NCI-H2107 (cell line): ENCODE data around the gene KHSRP.
A peak's percentile ranks its signal among the peaks of the same experiment; 100 is the strongest.
"Not testable (repeated sequence)": the region's sequence is repeated elsewhere in the genome, so short reads cannot be mapped to it uniquely, and the experiment has no call there.

ENCODE experiments used
- DNase-seq: peaks from one replicate; lab custom pipeline; 2025; lab: John Stamatoyannopoulos, UW

The KHSRP gene

DNA sequence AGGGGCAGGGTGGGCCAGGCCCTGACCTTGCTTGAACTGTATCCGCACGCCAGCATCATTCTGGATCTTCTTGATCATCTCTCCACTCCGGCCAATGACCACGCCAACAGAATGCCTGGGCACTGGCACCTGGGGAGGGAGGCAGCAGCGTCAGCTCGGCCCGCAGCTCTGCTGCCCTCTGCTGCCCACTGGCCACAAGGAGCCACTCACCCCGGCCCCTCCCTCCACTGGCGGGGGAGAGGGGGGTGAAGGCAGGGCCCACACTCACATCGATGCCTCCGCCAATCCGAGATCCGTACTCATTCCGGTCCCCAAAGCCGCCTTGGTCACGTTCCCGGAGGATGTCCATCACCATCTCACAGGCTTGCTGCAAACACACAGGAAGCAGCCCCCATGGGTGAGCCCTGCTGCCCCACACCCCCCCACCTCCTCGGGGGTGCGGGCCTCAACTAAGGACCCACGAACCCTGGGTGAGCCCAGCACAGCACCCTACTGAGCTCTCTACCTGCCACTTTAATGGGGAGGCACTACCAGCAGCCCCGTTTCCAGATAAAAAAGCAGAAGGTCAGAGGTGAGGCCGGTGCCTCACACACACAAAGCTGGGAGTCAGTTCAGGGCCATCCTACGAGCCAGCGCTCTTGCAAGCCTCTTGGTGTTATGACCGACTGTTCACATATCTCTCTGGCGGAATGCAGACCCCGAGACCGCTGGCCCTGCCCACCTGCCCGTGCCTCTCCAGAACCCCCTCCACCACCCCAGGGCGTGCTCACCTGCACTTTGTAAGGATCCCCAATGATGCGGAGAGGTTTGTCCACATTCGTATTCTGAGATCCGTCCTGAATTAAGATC, 6.7 kb downstream of the KHSRP start:
- no peak for DNase-seq

DNA sequence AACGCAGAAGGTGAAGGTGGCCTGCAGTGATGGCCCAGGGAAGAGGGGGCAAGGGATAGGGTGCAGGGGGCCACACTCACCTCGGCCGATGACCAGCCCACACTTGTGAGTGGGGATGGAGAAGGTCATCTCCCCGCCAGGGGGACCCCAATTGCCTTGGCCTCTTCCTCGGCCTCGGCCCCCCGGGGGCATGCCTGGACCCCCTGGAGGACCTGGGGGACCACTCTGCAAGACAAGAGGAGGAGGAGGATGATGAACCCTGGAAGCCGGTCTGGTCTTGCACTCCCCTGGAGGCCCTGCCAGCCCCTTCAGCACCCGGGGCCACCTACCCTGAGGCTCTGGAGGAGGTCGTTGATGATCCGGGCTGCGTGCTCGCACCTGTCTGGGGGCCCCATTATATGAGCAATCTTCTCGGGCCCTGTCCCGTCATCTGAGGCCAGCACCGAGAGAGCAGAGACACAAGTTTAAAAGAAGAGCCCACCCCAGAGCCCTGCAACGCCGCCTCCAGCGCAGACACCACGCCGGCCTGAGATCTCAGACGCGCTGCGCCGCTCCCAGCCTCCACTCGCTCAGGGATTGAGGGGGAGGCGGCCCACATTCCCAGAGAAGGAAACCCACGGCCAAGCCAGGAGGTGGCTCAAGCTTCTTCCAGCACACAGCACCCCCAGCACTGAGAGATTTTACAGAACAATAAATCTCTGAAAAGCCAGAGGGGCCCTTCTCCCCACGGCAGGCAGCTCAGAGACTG, 7.8 kb downstream of the KHSRP start:
- no peak for DNase-seq

DNA sequence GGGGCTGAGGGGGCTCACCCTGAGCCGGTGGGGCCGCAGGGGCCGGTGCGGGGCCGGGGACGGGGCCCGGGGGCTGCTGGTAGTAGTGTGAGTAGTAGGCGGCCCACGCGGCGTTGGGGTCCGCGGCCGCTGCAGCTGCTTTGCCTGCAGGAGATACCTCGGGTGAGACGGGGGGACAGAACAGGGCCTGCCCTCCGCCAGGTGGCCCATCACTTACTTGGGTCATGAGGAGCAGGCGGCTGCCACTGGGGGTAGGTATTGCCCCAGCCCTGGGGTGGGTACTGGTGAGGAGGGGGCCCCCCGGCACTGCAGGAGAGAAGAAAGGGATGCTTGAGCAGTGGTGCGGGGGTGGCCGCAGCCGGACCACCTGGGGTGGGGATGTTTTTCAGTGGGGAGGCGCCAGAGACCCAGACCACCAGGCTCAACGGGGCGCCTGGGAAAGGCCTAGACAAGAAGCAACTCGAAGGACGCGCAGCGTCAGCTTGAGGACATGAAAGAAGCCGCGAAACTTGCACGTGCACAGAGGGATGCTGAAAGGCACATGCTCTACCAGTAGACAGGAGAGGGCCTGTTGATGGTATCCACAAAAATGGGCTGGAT, 8.9 kb downstream of the KHSRP start:
- no peak for DNase-seq

DNA sequence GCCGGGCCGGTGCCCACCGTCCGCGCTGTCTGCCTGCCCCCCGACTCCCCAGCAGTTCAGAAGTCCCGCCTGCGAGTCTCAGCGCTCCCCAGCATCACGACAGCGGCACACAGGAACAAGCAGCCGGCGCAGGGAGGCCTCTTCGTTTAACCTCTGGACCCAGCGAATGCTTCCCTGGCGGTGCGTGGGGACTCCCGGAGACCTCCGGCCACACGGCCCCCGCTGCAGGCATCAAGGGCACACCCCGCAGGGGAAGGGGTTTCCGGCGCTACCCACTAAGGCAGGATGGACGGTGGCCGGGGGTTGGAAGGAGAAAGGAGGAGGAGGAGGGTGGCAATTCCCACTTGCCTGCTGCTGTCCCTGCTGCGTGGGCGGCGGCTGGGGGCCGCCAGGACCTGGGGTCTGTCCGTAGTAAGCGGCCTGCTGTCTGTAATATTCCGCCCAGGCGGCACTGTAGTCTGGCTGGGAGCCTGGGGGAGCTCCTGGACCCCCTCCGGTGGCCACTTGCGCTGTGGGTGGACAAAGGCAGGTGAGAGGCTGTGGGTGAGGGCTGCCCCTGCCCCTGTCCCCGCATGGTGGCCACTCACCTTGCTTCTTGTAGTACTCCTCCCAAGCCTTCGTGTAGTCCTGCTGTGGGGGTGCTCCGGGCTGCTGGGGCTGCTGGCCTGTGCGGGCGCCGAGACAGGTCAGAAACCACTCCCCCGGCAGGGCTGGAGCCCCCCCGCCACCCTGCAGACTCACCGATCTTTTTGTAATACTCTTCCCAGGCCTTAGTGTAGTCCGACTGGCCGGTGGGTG, 9.6 kb downstream of the KHSRP start:
- no peak for DNase-seq

DNA sequence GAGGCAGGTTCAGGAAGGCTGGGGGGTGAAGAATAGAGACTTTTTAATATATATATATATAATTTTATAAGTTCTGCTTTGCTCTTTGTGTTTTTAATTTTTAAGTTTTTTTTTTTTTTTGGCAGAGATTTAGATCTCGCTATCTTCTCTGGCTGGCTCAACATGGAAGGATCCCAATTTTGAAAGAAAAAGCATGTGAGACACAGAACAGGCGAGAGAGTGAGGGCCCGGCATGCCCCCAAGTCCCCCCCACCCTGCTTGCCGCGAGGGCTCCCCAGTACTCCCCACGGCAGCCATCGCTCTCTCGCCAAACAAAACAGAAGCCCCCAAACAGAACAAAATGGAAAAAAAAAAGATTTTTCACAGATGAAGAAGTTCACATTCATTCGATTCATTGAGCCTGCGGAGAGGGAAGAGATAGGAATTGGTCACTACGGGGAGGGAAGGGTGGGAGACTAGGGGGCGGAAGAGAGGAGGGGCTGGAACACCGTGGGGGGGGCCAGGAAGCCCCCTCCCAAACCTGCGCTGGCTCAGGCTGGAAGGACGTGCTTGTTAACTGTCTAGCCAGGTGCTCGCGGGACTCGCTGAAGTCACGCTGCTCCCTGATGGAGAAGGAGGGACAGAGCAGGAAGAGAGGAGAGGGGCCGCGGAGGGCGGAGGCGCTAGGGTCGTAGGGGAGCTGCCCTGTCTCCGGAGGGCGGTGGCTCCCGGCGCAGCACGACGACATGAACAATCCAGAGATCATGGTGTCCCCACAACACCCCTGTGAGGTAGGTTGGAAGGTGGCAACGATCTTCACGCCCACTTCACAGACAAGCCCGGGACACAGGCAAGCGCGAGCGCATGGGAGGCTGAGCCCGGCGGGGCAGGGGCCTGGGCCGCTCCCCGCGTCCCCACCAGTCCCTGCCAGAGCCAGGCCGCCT, 10.6 kb downstream of the KHSRP start:
- no peak for DNase-seq

DNA sequence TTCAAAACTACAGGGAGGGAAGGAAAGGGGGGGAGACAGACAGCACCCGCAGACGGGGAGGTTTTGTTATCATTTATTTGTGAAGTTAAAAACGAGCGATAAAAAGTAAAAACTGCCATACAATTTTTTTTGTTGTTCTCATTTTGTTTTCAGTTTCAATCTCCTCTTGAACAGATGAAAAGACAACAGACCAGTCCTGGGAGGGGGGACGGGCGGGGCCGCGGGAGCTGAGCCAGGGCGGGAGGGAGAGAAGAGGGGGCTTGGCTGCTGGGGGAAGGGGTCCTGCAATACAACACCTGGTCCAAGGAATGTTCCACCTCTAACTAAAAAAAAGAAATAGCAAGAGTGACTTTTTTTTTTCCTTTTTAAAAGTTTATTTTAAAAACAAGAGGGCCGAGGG, 11.3 kb downstream of the KHSRP start:
- DNase-seq, result no peak

DNA sequence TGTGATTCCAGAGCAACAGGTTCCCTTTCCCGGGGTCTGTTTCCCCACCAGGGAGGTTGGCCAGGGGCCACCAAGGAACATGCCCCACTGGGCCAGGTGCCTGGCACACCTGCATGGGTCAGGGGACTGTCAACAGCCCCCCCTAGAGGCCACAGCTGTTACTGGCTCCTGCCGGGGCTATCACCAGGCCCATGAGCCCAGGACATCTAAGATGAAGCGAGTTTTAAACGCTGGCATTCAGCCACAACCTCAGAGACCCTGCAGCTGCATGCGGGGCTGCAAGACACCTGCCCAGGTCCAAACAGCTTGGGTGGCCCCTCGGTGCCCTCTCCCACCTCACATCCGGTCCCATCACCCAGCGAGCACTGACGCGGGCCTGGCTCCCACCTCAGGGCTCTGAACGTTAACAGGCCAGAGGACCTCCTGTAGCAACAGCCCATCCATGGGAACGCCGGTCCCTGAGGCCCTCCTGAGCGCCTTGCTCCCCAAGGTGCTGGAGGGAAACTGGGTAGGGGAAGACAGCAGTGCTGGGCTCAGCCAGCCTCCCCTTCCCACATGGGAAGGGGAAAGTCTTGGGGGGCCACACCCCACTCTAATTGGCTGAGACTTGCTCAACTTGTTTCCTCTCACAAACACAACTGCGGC, 12.0 kb downstream of the KHSRP start:
- no peak for DNase-seq

DNA sequence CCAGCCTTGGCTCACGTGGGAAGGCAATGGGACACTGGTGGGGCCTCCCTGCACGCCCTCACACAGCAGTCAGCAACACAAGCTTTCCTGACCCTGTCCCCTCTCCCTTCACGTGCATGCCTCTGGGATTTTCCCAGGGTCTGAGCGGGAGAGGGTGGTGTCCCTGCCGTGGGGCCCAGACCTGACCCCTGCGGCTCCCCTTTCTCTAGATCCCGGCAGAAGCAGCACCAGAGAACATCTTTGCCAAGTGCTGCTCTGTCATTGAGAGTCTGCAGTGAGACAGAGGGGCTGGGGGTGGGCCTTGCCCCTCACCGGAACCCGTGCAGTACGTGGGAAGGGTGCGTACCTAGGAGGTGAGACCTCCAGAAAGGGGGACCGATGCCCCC, 12.6 kb downstream of the KHSRP start:
- no peak for DNase-seq

DNA sequence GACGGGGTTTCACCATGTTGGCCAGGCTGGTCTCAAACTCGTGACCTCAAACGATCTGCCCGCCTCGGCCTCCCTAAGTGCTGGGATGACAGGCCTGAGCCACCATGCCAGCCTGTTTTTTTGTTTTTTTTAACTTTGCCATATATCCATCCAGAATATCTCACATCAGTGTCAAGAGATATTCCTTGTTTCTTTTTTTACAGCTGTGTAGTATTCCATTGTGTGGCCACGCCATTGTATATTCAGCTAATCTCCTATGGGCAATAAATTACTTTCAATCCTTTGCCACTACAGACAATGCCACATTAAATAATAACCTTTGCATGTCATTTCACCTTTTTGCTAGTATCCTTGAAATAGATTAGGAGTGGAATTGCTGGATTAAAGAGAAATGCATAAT, 15.3 kb downstream of the KHSRP start:
- no peak for DNase-seq

DNA sequence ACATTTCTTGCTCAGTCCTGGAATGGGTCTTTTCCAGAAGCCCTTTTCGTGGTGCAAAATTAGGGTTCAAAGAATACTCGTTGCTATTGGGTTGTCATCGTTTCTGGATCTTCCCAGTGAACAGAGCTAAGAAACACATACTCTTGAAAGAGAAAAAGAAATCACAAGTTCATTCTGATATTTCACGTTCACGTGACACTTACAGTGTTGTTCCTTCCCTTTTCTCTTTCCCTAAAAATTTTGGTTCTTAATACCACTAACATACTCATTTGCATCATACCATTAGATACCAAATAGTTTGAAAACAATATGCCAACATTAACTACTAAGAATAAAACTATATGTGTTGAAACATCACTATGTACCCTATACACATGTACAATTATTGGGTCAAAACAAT, 18.2 kb downstream of the KHSRP start:
- no peak for DNase-seq

DNA sequence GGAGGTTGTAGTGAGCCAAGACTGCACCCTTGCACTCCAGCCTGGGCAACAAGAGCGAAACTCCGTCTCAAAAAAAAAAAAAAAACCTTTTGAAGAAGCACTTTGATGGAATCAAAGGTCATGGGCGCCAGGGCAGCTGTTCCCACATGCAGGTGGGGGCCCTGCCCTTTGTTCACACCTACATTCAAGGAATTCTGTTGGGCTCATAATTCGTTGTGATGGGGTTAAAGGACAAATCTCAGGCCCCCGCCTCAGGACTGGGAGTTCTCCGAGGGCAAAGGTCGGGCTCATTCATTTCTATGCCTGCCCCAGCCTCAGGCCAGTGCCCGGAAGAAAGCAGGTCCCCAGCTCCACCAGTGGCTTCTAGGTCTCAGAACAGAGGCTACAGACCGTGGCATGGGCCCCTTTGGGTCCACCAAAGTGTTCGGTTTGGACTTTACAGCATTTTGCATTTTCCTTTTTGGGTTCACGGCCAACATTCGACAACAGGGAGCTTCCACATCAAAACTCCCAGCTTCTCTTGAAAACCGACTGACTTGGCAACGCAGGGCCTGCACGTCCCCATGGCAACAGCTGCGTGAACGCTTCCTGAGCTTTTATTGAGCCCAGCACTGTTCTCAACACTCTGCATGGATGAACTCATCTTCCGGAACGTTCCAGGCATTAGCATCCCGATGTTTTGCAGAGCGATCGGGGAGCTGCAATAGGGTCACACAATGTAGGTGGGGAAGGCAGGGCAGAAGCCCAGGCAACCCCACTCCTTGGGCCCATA, 21.6 kb downstream of the KHSRP start:
- DNase-seq, result no peak

DNA sequence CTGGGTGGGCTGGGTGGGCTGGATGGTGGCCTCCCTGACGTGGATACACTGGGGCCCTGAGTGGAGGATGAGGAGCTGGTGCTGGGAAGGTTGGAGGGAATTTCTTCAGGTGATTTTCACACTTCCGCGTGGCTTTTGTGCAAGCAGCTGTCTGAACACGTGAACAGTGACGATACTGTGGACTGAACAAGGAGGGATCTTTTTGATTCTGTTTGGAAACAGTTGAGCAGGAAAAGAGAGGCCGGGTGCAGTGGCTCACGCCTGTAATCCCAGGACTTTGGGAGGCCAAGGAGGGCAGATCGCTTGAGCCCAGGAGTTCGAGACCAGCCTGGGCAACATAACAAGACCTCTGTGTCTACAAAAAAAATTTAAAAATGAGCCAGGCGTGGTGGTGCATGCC, 22.6 kb downstream of the KHSRP start:
- DNase-seq, result no peak

DNA sequence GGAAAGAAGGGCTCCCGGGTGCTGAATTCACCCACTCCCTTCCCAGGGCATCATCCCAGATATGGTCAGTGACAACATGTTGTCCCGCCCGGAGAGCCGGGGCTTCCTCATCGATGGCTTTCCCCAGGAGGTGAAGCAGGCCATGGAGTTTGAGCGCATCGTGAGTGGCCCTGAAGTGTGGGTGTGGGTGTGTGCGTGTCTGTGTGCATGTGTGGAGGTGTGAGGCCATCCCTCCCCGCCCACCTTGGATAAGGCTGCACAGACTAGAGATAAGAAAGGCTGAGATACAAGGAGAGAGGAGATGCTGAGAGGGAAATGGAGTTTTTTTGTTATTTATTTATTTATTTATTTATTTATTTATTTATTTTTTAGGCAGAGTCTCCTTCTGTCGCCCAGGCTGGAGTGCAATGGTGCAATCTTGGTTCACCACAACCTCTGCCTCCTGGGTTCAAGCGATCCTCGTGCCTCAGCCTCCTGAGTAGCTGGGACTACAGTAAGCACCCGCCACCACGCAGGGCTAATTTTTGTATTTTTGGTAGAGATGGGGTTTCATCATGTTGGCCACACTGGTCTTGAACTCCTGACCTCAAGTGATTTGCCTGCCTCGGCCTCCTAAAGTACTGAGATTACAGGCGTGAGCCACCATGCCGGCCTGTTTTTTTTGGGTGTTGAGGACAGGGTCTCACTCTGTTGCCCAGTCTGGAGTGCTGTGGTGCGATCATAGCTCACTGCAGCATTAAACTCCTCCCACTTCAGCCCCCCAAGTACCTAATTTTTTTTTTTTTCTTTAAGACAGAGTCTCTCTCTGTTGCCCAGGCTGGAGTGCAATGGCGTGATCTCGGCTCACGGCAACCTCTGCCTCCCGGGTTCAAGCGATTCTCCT, 24.3 kb downstream of the KHSRP start:
- not testable (repeated sequence) for DNase-seq

DNA sequence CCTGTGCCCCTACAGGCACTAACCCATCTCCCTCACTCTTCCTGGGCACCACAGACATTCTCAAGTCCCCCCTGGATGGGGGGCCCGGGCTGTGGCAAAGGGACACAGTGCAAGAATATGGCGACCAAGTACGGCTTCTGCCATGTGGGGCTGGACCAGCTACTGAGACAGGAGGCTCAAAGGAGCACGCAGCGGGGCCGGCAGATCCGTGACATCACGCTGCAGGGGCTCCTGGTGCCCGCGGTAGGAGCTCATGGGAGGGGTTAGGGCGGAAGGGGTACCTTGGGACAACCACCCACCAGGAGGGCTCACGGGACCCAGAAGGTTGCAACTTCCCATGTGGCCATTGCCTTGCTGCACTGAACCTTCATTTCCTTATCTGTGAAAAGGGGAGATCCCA, 28.3 kb downstream of the KHSRP start:
- DNase-seq, result no peak

DNA sequence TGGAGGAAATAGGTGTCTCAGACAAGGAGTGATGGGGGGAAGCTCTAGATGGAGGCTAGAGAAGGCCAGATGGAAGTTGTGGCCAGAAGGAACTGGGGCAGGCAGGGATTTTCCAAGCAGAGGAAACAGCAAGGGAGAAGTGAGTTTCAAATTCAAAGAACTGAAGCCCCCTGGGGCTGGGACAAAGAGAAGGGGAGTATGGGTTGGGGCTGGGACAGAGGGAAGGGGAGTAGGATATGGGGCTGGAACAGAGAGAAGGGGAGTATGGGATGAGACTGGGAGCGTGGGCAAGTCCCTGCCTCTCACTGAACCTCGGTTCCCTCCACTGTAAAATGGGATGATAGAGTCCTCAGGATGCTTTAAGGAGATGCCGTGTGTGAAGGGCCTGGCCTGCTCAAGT, 29.8 kb downstream of the KHSRP start:
- no peak for DNase-seq

DNA sequence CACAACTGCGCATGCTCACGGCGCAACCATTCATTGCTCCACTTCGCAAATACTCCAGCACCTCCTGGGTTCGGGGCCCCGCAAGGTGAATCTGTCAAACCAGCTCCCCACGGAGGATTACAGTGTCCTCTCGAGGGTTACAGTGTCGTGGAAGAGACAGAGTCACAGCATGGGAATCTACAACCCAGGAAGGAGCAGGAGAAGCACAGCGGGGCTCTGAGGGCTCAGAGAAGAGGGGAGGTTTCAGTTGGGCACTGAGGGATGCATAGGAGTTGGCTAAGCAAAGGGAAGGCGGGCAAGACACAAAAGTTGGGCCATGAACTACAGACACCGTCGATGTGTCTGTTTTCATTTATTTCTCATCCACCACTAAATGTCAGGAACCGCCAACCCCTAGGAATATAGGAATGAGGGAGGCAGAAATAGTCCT, 30.6 kb downstream of the KHSRP start:
- DNase-seq, result no peak

DNA sequence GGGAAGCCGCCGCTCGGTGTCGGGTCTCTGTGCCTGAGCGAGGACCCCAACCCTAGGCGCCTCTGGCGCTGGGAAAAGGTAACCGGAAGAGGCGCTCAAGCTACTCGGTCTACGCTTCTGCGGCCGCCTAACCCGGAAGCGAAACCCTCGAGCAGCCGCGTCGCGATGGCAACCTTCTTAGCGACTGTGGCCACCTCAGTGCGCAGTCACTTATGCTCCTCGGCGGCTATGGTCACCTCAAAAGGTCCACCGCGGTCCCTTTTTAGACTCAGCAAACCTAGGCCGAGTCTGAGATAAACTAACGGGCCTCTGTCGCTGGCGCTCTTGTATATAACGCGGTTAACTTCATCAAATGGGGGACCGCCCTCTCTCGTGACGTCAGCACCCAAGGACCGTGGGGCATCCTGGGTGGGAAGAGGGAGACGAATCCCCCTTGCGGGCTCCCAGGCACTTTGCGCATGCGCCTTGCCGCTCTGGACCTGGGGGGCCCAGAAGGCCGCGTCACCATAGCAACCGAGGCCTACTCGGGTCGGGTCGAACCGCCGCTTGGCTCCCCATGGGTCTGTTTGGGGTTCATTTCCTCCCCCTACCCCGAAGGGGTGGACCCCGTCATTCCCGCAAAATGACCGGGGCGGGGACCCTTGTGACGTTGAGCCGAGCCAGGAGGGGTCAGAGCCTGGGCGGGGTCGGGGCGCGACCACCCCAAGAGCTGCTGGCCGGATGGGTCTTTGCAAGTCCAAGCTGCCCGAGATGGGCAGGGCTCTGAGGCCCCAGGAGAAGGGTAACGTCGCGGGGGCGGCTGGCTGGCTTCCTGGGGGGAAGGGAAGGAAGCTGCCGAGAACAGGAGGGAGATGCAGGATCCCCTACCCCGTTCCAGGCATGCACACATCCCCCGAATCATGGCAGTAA, 31.3 kb downstream of the KHSRP start, which contains the start of gene GTF2F1:
TSS of gene GTF2F1 (minus strand) at position 91 of the 909 bp plus-strand sequence. CDS start 169 bp downstream, outside the sequence.
- DNase-seq, result peak; percentile 79
